GM19397 (cell line): ENCODE data around the gene ANKRD27.
"Not testable (repeated sequence)": the region's sequence is repeated elsewhere in the genome, so short reads cannot be mapped to it uniquely, and the experiment has no call there.

Experiments
- ATAC-seq: cut with Tn5 transposase; IDR thresholded peaks from one replicate; pipeline ENCODE4 v1.9.1; 2021; ENCODE audit warnings: mild to moderate bottlenecking, moderate library complexity; ENCODE audit not compliant: unreplicated experiment

ANKRD27 gene

DNA sequence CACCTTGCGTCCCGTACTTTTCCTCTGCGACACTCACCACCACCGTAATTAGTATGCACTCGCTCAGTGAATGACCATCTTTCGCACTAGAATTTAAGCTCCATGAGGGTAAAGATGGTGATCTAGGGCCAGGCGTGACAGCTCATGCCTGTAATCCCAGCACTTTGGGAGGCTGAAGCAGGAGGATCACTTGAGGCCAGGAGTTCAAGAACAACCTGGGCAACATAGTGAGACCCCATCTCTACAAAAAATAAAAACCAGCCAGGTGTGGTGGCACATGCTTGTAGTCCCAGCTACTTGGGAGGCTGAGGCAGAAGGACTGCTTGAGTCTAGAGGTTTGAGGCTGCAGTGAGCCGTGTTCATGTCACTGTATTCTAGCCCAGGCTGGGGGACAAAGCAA lies 18.6 kb downstream of the ANKRD27 start:
- ATAC-seq = not testable (repeated sequence)

DNA sequence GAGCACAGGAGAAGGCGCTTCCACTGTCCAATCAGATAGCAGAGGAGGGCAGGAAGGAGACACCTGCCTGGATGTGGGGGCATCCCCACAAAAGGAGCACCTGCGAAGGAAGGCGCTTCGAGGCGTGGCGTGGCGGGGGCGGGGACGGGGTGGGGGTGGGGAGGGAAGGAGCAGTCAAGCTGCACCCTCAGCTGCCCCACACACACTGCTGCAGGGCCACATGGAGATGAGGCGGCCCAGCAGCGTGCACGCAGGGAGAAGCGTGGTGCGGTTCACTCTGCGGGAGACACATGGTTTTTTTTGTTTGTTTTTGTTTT lies 21.4 kb downstream of the ANKRD27 start:
- ATAC-seq = no peak

DNA sequence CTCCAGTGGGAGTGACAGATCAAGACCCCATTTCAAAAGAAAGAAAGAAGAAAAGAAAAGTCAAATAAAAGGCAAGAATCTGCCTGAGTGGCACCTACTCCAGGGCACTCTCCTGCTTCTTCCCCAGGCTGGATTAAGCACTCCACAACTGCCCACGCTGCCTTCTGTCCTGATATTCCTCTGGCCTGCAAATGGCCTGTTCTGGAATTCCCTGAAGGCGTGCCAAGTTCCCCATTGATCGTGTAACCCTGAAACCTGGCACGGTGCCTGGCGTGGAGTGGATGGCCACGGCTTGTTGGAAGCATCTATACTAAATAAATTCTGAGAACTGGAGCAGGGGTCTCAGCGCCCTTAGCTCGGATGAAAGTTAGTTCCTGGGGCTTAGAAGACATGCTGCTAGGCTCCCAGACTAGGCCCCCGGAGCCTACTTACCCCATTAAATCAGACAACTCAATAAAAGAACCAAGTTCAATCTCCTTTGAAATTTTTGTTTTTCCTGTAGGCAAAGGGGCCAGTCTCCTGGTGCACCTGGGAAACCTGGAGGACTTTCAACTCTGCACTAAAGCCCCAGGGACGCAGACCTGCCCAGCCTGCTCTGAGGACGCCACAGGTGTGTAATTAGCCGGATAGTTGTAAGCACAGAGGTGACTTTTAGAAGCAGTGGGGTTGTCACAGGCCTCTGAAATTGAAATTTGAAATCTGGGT lies 21.9 kb downstream of the ANKRD27 start:
- ATAC-seq = no peak

DNA sequence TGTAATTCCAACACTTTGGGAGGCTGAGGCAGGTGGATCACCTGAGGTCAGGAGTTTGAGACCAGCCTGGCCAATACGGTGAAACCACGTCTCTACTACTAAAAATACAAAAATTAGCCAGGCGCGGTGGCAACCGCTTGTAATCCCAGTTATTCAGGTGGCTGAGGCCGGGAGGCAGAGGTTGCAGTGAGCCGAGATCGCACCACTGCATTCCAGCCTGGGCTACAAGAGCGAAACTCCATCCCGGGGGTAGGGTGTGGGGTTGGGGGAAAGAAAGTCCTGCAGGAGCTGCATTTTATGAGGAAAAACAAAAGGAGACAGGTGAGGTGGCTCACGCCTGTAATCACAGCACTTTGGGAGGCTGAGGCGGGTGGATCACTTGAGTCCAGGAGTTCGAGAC lies 22.6 kb downstream of the ANKRD27 start:
- ATAC-seq = not testable (repeated sequence)

DNA sequence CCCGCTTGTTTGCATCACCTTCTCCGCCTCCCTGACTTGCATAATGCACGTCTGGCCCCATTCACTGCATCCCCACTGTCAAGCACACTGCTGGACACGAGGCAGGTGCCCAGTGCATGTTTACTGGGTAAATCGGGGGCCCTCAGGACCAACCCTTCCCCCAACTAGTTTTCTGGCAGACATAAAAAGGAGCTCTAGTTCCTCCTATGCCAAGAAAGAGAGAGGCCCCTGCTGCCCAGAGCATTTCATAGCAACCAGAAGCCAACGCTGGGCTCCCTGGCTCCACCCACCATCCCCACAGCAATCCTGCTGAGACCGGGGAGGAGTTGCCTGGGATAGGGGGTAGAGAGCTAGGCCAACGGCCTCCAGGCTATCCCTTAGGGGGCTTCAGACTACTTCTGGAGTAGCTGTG lies 23.2 kb downstream of the ANKRD27 start:
- ATAC-seq = no peak

DNA sequence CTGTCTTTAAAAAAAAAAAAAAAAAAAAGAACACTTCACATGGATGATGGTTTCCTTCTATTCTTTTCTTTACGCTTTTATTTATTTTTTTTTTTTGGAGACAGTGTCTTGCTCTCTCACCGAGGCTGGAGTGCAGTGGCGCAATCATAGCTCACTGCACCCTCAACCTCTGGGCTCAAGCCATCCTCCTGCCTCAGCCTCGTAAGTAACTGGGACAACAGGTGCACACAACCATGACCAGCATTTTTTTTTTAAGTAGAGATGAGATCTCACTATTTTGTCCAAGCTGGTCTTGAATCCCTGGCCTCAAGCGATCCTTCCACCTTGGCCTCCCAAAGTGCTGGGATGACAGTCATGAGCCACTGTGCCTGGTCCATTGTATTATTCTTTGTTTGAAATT lies 24.3 kb downstream of the ANKRD27 start:
- no peak for ATAC-seq

DNA sequence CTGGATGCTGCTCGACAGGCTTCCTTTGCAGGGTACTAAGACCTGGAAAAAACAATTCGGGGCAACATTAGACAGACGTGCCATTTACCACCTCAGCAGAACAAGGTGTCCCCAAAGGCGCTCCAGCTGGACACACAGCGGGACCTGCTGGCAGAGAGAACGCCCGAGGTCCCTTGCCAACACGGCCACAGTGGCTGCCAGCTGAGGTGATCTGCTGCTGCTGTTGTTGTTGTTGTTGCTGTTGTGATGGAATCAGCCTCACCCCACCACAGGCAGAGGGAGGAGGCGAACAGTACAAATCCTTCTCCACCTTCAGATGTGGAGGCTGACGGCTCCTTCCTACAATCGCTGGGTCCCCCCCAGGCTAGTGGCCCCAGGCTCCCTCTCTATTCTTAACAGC lies 25.2 kb downstream of the ANKRD27 start:
- no peak for ATAC-seq

DNA sequence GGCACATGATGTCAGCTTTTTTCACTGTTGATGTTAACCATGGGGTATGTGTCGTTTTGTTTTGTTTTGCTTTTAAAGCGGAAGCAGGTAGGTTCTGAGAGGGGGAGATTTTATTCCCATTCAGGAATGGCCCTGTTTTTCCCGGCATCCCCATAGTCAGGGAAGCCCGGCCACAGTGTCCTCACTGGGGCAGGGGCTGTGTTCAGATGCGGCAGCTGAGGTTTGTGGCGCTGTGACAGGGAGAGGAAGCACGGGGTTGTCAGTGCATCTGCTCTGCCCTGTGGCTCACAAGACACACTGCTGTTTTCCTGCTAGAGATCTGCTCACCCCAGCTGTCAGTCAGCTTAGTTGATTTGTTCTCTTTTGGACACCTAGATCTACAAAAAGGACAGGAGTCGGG lies 27.6 kb downstream of the ANKRD27 start:
- no peak for ATAC-seq

DNA sequence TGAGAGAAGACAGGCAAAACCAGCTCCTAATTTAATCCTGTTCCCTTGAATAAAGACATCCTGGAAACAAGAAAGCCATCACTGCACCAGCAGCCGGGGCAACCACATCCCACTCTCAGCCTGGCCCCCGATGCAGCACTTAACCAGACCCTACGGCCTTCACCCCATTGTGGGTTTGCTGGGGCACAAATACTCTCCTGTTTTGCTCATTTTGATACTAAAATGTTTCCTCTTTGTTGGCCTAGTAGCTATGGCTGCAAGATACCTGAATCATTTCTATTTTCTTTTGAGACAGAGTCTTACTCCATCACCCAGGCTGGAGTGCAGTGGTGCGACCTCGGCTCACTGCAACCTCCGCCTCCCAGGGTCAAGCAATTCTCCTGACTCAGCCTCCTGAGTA lies 28.4 kb downstream of the ANKRD27 start:
- ATAC-seq = no peak

DNA sequence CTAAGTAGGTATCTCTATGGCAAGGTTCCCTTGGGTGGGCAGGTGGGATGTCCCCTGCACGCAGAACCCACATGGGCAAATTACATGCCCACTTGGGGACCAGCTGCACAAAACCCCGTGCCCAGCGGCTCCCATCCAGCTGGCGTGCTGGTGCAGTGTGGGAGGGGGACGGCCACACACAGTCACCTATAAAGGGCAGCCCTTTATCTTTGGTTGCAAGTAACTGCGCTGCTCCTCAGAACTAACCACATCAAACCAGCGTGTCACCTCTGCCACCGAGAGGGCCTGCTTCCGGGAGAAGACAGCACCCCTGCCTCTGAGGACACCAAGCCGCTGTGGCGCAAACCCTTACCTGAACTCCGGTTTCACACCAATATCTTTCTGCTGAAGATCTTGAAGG lies 32.2 kb downstream of the ANKRD27 start:
- no peak for ATAC-seq

DNA sequence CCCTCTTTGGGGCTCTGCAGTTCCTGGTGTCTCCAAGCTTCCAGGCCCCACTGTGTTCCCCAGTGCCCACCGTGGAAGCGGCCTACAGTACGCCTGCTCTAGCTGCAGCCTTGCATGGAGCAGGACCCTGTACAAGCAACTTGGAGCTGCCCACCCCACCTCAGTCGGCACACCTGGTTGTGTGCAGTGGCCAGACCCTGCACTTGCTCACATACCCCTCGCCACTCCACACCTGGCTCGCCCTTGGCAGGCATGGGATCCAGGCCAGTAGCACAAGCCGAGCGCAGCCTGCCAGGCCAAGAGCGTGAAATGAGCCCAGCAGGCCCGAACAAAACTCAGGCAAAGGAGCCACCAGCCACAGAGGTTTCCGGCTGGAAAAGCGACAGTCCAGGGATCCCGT lies 36.4 kb downstream of the ANKRD27 start:
- ATAC-seq = no peak

DNA sequence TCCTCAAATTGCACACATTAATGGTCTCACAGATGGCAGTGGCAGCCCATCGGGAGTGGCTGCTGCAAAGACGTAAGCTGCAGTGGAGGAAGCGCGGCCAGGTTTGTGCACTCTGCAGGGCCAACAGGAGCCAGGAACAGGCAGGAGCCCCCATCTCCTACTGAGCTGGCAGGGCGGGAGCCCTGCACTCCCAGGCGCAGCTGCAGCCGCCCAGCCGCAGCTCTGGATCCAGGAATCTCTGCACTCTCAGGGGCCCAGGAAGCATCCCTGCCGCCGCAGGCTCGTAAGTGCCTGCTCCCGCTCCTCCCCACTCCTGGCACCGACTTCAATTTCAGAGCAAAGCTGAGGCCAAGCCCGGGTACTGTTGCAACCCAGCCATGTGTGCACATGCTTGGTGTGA lies 37.5 kb downstream of the ANKRD27 start:
- no peak for ATAC-seq

DNA sequence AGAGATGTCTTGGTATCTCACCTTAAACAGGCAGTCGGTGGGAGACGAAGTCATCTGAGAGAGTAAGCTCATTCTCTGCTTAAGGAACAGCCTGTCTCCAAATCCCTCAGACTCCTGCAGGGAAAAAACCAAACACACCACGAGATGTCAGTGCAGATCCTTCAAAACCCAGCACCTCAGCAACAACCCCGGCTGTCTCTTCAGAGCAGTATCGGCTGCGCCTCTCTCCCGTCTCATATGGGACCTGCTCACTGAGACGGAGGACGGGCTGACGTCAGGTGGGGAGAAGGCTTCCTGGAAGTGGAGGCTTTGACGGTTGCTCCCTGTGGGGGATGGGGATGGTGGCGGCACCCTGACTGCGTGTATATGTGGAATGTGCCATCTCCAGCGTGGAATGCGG lies 43.6 kb downstream of the ANKRD27 start:
- ATAC-seq = no peak

DNA sequence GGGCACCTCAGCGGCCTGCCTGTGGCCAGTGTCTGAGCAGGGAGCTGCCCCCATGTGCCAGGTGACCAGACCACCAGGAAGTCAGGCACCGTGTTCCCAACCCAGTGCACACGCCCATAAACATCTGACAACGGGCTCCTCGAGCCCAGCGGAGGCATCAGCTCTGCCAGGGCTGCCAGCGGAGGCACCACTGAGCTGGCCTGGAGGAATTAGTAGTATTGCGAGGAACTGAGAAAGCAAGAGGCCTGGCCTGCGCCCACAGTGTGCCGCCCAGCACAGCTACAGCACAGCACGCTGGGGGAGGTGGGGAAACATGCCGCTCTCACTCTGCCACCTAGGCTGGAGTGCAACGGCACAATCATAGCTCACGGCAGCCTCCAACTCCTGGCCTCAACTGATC lies 44.6 kb downstream of the ANKRD27 start:
- ATAC-seq = no peak

DNA sequence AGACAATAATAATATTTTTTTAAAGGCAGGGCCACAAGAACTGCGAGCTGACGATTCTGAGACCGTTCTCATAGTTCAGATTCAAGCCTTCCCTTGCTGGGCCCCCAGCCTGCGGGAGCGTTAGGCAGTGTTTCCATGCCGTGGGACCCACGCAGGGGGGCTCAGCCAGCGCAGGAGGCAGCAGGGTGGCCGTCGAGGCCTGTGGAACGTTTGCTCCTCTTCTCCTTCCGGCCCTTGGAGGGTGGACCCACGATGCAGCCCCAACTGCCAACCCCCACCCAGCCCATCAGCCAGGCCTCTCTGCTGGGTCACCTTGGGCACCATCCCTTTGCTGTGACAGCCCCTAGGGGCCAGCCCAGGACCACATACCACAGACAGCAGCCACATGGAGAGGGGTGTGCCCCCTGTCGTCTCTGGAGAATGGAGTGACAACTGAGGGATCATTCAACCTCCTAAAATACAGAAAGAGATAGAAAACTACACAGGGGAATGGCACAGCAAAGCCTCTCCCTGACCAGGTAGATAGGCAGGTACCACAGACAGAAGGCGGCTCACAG lies 47.2 kb downstream of the ANKRD27 start:
- no peak for ATAC-seq

DNA sequence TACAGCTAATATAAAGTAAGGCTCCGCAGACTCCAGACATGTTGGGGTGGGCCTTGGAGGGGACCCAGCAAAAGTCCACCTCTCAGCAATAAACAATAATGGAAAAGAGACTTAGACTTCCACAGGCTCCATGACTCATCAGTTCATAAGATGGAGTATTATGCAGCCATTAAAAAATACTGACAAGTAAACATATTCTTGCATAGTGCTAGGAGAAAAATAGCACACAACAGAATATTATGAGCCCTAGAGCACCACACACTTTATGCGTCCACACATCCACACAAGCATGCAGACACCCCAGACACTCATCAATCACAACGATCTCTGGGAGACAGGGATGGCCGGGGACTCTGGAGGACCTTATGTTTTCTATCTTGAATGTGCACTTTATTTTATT lies 48.0 kb downstream of the ANKRD27 start:
- no peak for ATAC-seq

DNA sequence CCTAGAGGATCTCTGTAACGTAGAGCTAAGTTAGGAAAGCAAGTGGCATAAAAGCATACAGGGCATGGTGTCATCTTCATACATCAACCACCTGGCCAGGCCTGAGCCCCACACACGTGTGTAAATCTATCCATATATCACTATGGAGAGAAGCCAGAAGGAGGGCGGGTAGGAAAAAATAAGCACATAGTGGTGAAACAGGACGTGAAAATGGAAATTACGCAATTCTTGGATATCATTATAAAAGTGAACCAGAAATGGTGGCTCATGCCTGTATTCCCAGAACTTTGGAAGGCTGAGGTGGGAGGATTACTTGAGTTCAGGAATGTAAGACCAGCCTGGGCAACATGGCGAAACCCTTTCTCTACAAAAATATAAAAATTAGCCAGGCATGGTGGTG lies 50.6 kb downstream of the ANKRD27 start:
- no peak for ATAC-seq

DNA sequence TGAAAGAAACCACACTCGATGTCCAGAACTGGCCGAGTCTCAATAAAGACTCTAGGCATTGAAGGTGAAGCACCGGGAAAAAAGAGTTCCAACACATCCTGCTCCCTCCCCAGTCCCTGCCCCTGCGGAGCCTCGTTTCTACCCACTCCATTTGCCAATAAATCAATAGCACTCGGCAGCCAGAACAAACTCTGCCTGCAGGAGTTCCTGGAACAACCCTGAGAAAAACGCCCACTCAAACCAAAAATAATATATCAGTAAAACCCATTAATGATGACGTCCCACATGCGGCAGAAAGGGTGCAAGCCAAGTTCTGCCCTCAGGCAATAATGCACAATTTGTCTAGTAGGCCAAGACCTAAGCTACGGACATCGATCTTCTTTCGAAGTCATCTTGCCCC lies 53.0 kb downstream of the ANKRD27 start:
- no peak for ATAC-seq

DNA sequence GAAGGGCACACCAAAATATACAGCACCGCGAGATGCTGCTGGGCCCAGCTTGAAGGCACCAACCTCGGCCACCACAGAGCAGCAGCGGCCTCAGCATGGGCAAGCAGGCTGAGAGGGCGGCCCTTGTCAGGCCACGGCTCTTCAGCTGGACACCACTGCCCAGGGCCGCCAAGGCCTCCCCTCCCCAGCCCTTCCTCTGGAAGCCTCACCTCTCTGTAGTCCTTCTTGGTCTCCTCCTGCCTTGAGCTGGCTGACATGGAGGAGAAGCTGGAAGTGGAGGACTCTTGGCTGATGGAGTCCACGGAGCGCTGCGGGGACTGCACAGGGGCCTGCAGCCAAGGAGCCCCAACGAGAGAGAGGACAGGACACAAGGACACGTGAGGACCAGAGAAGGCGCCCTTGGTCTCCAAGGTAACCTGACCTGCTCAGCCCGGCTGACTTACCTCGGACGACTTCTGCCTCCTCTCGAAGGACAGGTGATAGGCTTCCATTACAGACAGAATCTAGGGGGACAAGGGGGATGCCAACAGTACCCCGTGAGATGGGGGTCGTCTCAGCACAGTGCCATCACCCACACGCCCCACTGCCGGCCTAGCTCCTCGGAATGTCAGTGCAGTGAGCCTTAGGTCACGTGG lies 55.8 kb downstream of the ANKRD27 start:
- ATAC-seq = no peak

DNA sequence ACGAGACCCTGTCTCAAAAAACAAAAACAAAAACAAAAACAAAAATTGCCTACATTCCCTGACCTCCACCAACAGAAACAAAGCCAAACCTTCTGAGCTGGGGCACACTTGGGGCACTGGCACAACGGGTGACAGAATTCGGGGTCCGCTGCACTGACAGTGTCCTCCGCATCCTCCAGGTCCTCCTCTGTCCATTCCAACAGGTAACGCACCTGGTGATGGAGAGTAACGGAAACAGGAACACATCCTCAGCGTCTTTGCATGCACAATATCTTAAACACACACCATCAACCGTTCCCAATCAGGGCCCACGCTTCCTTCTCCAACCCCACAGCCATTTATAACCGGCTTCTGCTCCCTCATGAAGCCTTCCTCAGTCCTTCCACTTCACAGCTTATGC lies 59.4 kb downstream of the ANKRD27 start:
- no peak for ATAC-seq

DNA sequence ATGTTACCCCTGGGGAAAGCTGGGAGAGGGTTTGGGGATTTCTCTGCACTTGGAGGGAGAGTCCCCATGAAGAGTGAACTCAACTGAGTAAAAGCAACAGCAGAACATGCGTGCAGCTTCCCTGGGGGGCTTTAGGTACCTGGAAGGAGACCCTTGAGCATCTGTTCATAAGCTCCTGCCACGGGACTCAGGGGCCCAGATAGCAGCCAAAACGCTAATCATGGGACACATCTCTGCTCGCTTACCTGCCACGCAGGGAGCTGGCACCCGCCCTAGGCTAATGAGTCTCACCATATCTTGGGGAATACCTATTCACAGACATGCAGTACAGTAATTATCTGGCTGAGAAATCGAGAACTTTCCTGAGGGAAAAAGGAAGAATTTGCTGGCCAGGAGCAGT lies 60.1 kb downstream of the ANKRD27 start:
- ATAC-seq = no peak

DNA sequence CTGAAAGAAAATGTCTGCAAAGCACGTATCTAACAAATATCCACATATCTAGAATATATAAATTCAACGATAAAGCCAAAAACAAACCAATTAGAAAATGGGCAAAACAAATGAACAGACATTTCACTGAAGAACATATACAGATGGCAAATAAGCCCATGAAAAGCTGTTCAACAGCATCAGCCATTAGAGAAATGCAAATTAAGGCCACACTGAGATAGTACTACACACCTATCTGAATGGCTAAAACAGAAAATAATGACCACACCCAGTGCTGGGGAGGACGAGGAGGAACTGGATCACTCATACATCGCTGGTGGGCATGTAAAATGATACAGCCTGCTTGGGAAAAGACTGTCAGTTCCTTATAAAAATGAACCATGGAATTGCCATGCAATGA lies 62.0 kb downstream of the ANKRD27 start:
- no peak for ATAC-seq

DNA sequence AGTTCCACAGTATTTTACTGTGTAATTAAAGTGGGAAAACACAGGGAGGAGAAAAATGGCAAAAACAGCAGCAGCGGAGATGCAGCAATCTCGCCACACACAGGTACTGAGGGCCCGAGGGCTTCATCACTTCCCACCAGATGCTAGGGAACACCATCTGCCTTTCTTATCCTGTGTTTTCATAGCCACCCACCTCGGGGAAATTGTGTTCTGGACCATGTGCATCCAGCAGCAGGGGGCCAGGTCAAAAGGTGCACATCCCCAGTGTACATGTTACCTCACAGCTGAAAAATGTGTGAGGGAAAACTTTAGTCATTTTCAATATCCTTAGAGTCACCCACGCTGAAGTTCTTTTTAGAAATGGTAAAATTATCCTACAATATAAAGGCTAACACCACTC lies 63.8 kb downstream of the ANKRD27 start:
- ATAC-seq = no peak
